H1 (cell line): ENCODE measurements around the gene DNASE1L1. TPM values are rescaled to one million over a fixed set of nuclear protein-coding genes. Genes with fewer than 3 reads are reported as not detected.

Experiments used
- CTCF ChIA-PET: fragments of 300-600 bp; sonication (Branson Sonifier 250); formaldehyde crosslinking; loops from one replicate; lab custom pipeline; 2021; ENCODE audit not compliant: partially characterized antibody; lab: Charles Lee
- POLR2A ChIA-PET: fragments of 300-600 bp; sonication (Branson Sonifier 250); formaldehyde crosslinking; loops from one replicate; lab custom pipeline; 2021; ENCODE audit warnings: inconsistent platforms; ENCODE audit not compliant: partially characterized antibody; lab: Charles Lee
- DNase-seq, 2 experiments: peaks; one replicate each; pipeline versions ENCODE4 v3.0.0 to v3.0.0-alpha.2; 2010 to 2022; ENCODE audit warnings: low spot score in 2 of 2, low read depth in 1 of 2, mixed read lengths in 1 of 2
- FAIRE-seq: peaks from 2 replicates; lab custom pipeline; 2011; peaks lifted over from hg19 to GRCh38; lab: Jason Lieb, UNC
- H2AFZ ChIP-seq: 2 replicates; pipeline ENCODE4 v1.8.1; 2012; ENCODE audit warnings: low read length, inconsistent platforms
- H2AK5ac ChIP-seq: 2 replicates; pipeline ENCODE4 v1.6.1; 2013; ENCODE audit warnings: low read depth, low read length
- H2BK120ac ChIP-seq: replicated peaks from 2 replicates; pipeline ENCODE3; 2013; ENCODE audit warnings: low read depth, low read length, inconsistent platforms
- H2BK12ac ChIP-seq: 2 replicates; pipeline ENCODE4 v1.6.1; 2013; ENCODE audit warnings: low read depth, low read length
- H2BK15ac ChIP-seq: 2 replicates; pipeline ENCODE4 v1.6.1; 2013; ENCODE audit warnings: low read length
- H2BK20ac ChIP-seq: 2 replicates; pipeline ENCODE4 v1.6.1; 2013; ENCODE audit warnings: low read length
- H2BK5ac ChIP-seq: 2 replicates; pipeline ENCODE4 v1.6.1; 2013; ENCODE audit warnings: low read depth, low read length
- H3K14ac ChIP-seq: 2 replicates; pipeline ENCODE4 v1.6.1; 2013; ENCODE audit warnings: inconsistent platforms; ENCODE audit not compliant: insufficient read length
- H3K18ac ChIP-seq: 2 replicates; pipeline ENCODE4 v1.6.1; 2013; ENCODE audit warnings: low read length; ENCODE audit errors: extremely low read depth
- H3K23ac ChIP-seq: 2 replicates; pipeline ENCODE4 v1.6.1; 2013; ENCODE audit warnings: inconsistent platforms; ENCODE audit not compliant: insufficient read length
- H3K23me2 ChIP-seq: 2 replicates; pipeline ENCODE4 v1.6.1; 2013; ENCODE audit warnings: low read depth, low read length
- H3K27ac ChIP-seq: 2 replicates; pipeline ENCODE4 v1.6.1; 2011; ENCODE audit warnings: low read depth, low read length, inconsistent platforms
- H3K27me3 ChIP-seq, 4 experiments: replicated peaks in 1 of 4; 1 replicate in 1 of 4; 2 replicates in 3 of 4; pipeline versions ENCODE4 v1.6.1 to v1.8.1; 2011 to 2013; ENCODE audit warnings: low read length in 3 of 4, mild to moderate bottlenecking in 3 of 4, inconsistent platforms in 2 of 4, mixed read lengths in 2 of 4, moderate library complexity in 1 of 4; ENCODE audit not compliant: control insufficient read depth in 3 of 4, insufficient read depth in 3 of 4; ENCODE audit errors: extremely low read depth in 1 of 4
- H3K36me3 ChIP-seq, 4 experiments: 2 replicates each; pipeline versions ENCODE4 v1.6.1 to v1.8.1; 2011 to 2013; ENCODE audit warnings: mild to moderate bottlenecking in 4 of 4, low read length in 3 of 4, moderate library complexity in 2 of 4, control low read depth in 1 of 4, inconsistent platforms in 1 of 4; ENCODE audit not compliant: insufficient read depth in 4 of 4, control insufficient read depth in 2 of 4
- H3K4ac ChIP-seq: replicated peaks from 2 replicates; pipeline ENCODE3; 2013; ENCODE audit warnings: low read length, low read depth, mixed read lengths, inconsistent platforms; ENCODE audit not compliant: insufficient read length
- H3K4me1 ChIP-seq, 4 experiments: replicated peaks in 1 of 4; 1 replicate in 1 of 4; 2 replicates in 3 of 4; pipeline versions ENCODE4 v1.6.1 to v1.8.1; 2011 to 2013; ENCODE audit warnings: low read length in 3 of 4, inconsistent platforms in 2 of 4, mixed read lengths in 1 of 4; ENCODE audit not compliant: insufficient read depth in 4 of 4, control insufficient read depth in 3 of 4
- H3K4me2 ChIP-seq, 2 experiments: 2 replicates each; pipeline versions ENCODE4 v1.6.1 to v1.8.1; 2011 to 2013; ENCODE audit warnings: low read depth in 2 of 2, low read length in 2 of 2, control low read depth in 1 of 2, inconsistent platforms in 1 of 2, mild to moderate bottlenecking in 1 of 2; ENCODE audit not compliant: insufficient read depth in 1 of 2
- H3K4me3 ChIP-seq, 4 experiments: fragments of 200-600, 300-600 bp in 1 of 4; sonication (generic), shearing (Covaris generic), sonication (Bioruptor Twin) in 1 of 4; 2 replicates each; pipeline versions ENCODE4 v1.5.1 to v1.8.1; 2011 to 2016; ENCODE audit warnings: low read length in 4 of 4, low read depth in 3 of 4, control low read depth in 2 of 4, inconsistent platforms in 2 of 4, mild to moderate bottlenecking in 2 of 4, mixed read lengths in 1 of 4, moderate library complexity in 1 of 4; ENCODE audit not compliant: insufficient read depth in 2 of 4; ENCODE audit errors: extremely low read depth in 1 of 4
- H3K56ac ChIP-seq: replicated peaks from 2 replicates; pipeline ENCODE3; 2013; ENCODE audit warnings: low read depth, mild to moderate bottlenecking, mixed read lengths, low read length, inconsistent platforms; ENCODE audit not compliant: insufficient read length
- H3K79me1 ChIP-seq: 2 replicates; pipeline ENCODE4 v1.6.1; 2013; ENCODE audit warnings: low read depth, low read length, control low read depth
- H3K79me2 ChIP-seq, 2 experiments: 2 replicates each; pipeline versions ENCODE4 v1.6.1 to v1.8.1; 2012 to 2013; ENCODE audit warnings: low read length in 2 of 2, mild to moderate bottlenecking in 2 of 2, inconsistent platforms in 1 of 2; ENCODE audit not compliant: insufficient read depth in 2 of 2, control insufficient read depth in 1 of 2
- H3K9ac ChIP-seq, 4 experiments: replicated peaks in 1 of 4; 1 replicate in 1 of 4; 2 replicates in 3 of 4; pipeline versions ENCODE4 v1.6.1 to v1.8.1; 2011 to 2013; ENCODE audit warnings: low read depth in 3 of 4, low read length in 3 of 4, control low read depth in 2 of 4, mild to moderate bottlenecking in 2 of 4, moderate library complexity in 2 of 4, inconsistent platforms in 1 of 4; ENCODE audit errors: extremely low read depth in 1 of 4
- H3K9me3 ChIP-seq, 2 experiments: 2 replicates each; pipeline versions ENCODE4 v1.6.1 to v1.8.1; 2012 to 2013; ENCODE audit warnings: mild to moderate bottlenecking in 2 of 2, moderate library complexity in 2 of 2, control low read depth in 1 of 2, inconsistent platforms in 1 of 2, low read depth in 1 of 2, low read length in 1 of 2, mixed read lengths in 1 of 2; ENCODE audit not compliant: insufficient read depth in 2 of 2
- H4K20me1 ChIP-seq, 2 experiments: replicated peaks in 1 of 2; 2 replicates each; pipeline versions ENCODE3 to v1.8.1; 2011 to 2013; ENCODE audit warnings: inconsistent platforms in 2 of 2, low read length in 2 of 2, mild to moderate bottlenecking in 1 of 2; ENCODE audit not compliant: insufficient read depth in 2 of 2, control insufficient read depth in 1 of 2
- H4K5ac ChIP-seq: 2 replicates; pipeline ENCODE4 v1.6.1; 2013; ENCODE audit warnings: low read length, low read depth, mixed read lengths, inconsistent platforms; ENCODE audit not compliant: insufficient read length
- H4K8ac ChIP-seq: 2 replicates; pipeline ENCODE4 v1.8.0; 2013; ENCODE audit warnings: mild to moderate bottlenecking, moderate library complexity, low read length, inconsistent platforms; ENCODE audit not compliant: insufficient read depth; ENCODE audit errors: extremely low read depth
- H4K91ac ChIP-seq: replicated peaks from 2 replicates; pipeline ENCODE3; 2013; ENCODE audit warnings: low read length, mixed read lengths, inconsistent platforms; ENCODE audit not compliant: insufficient read length
- NRF1 ChIP-seq: IDR thresholded peaks from 2 replicates; pipeline ENCODE4 v1.6.1; 2011; ENCODE audit warnings: mild to moderate bottlenecking, low read depth, low read length, improper control_type of control experiment
- POLR2AphosphoS5 ChIP-seq: IDR thresholded peaks from 2 replicates; pipeline ENCODE4 v1.6.1; 2011; ENCODE audit warnings: low read depth, low read length
- WGBS, 2 experiments: shearing (Covaris generic) in 1 of 2; methylation state at CpG; one replicate each; pipeline versions ENCODE4 v1.1.6 to v1.1.7; 2013 to 2015; ENCODE audit warnings: low lambda C conversion rate in 2 of 2, mixed read lengths in 2 of 2, inconsistent platforms in 1 of 2, low coverage in 1 of 2, missing lambda C conversion rate in 1 of 2; ENCODE audit not compliant: insufficient replicate concordance in 2 of 2, insufficient coverage in 1 of 2, insufficient read length in 1 of 2; ENCODE audit errors: extremely low coverage in 1 of 2, missing lambda C conversion rate in 1 of 2; 5-methylcytosine and 5-hydroxymethylcytosine counted together
- polyA plus RNA-seq, 7 experiments: library from polyadenylated mRNA; depleted of rRNA in 3 of 7; stranded (reverse) in 5 of 7; unstranded in 2 of 7; fragments of >200 nt in 5 of 7; fragments of 200-250 nt in 2 of 7; gene quantifications; 1 replicate in 5 of 7; 2 replicates in 1 of 7; 4 replicates in 1 of 7; pipeline versions ENCODE4 v1.2.1 to v1.2.3, GENCODE V29; 2011 to 2013; ENCODE audit warnings: missing spikeins in 2 of 7, mixed read lengths in 2 of 7
- total RNA-seq: library from RNA; stranded (reverse); fragmentation: NEBNext Ultra II Directional; extraction: Animal tissue kit (Norgen Biotek cat#: 25700); gene quantifications from 2 replicates; pipeline ENCODE4 v1.2.1, GENCODE V29; 2021

DNASE1L1 gene
- total and polyA plus RNA-seq, 2 of the 8 experiments (the other 6 are each of a cell fraction or from before 2014, with no cell fraction given) = 8.7 to 30.0 TPM

DNA sequence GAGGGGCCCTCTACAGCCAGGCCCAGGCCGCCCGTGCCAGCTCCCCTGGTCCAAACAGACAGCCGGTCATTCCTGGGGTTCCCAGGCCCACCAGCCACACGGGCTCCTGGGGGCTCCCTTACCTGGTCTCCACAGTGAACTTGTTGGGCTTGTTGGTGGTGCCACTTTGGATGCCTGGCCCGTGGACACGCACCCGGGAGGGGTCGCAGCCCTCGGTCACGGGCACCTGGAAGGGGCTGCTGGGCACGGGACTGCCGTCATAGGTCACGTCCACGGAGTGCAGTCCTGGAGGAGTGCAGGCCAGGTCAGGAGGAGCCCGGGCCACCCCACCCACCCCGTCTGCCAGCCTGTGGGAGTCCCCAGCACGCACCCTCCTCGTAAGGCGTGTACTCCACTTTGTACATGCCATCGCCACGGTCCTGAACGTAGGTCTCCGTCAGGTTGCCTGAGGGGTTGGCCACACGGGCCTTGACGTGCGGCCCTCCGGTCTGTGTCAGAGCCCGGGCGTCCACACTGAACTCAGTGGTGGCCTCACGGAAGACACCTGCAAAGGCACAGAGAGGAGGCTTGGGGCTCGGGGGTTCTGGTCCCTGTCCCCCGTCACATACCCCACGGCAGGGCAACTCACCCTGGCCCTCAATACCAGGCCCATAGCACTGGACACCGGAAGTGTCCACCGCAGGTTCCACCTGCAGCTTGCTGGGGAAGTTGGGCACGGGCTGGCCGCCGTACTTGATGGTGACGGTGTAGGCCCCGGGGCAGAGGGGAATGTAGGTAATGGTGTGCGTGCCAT is 49.5 kb downstream of the DNASE1L1 start:
- CTCF ChIA-PET = no interaction called here
- Histone ChIP-seq H2BK20ac (no peak overlapping the region), H3K27me3 (no peaks in the 10 kb centered on the region), H4K20me1 (peaks cover 12 to 44% of the 10 kb centered on the region in 2 experiments), H3K4me2 (no peak overlapping the region), H2AK5ac (no peak overlapping the region), H3K9me3 (no peaks in the 10 kb centered on the region), H3K9ac (no peak overlapping the region), H4K91ac (no peak overlapping the region), H2BK5ac (no peak overlapping the region), H3K23ac (no peak overlapping the region), H3K27ac (no peak overlapping the region), H2BK12ac (no peak overlapping the region), H4K8ac (no peak overlapping the region), H2BK15ac (no peak overlapping the region), H3K18ac (no peak overlapping the region), H3K79me1 (no peaks in the 10 kb centered on the region; the same call in 1 of the 2 replicates)
- 98% methylated on average over 20 of the region's 41 CpGs; no CpG with 5 or more reads in 1 of the 2 experiments for WGBS, 2 experiments
- POLR2A ChIA-PET = interaction anchor here (0.6 to 15.6 kb wide), 5 partner anchors 5 to 170 kb away, joined by 3 to 348 read pairs (median 46); no protein-coding TSS in a partner anchor
- no peak for FAIRE-seq
- TF ChIP-seq POLR2AphosphoS5 = peak; percentile 50
- TF ChIP-seq NRF1 = no peak
- TF ChIP-seq, all 59 proteins: peak for 1
- H3K79me2 ChIP-seq = peaks cover 0 to 10% of the 10 kb centered on the region in 2 experiments; a peak in 2 of 4 replicates
- no peak overlapping the region for H2AFZ ChIP-seq
- H3K23me2 ChIP-seq = no peaks in the 10 kb centered on the region
- no peak overlapping the region for H3K4ac ChIP-seq
- no peak overlapping the region for H3K14ac ChIP-seq
- H4K5ac ChIP-seq = no peak overlapping the region
- H3K36me3 ChIP-seq = peaks cover 40 to 94% (median 76%) of the 10 kb centered on the region in 4 experiments
- no peak for DNase-seq
- no peaks in the 10 kb centered on the region for H3K4me1 ChIP-seq
- no peak overlapping the region for H3K56ac ChIP-seq
- H3K4me3 ChIP-seq = no peak overlapping the region
- H2BK120ac ChIP-seq = no peak overlapping the region
